HG02870 (cell line): ENCODE data around the gene PIGH.

Experiments used
- ATAC-seq: cut with Tn5 transposase; IDR thresholded peaks from one replicate; pipeline ENCODE4 v1.9.1; 2021; ENCODE audit warnings: mild to moderate bottlenecking, moderate library complexity; ENCODE audit not compliant: unreplicated experiment

PIGH gene

GRCh38 chr14:67576216-67576955, 23.7 kb downstream of the PIGH start:
- no peak for ATAC-seq

- ATAC-seq: no peak
Observed at GRCh38 chr14:67575684-67576083, 24.4 kb downstream of the PIGH start.

- ATAC-seq: no peak
Observed at GRCh38 chr14:67574806-67575205, 25.3 kb downstream of the PIGH start.

GRCh38 chr14:67574156-67574555, 25.9 kb downstream of the PIGH start:
- ATAC-seq: no peak

GRCh38 chr14:67573228-67574010, 26.6 kb downstream of the PIGH start:
- ATAC-seq: no peak

- no peak for ATAC-seq
Observed at GRCh38 chr14:67572608-67573007, 27.5 kb downstream of the PIGH start.

GRCh38 chr14:67571991-67572323, 28.1 kb downstream of the PIGH start:
- ATAC-seq: no peak

GRCh38 chr14:67571275-67571990, 28.6 kb downstream of the PIGH start:
- ATAC-seq: peak; percentile 47

- no peak for ATAC-seq
Observed at GRCh38 chr14:67570453-67570852, 29.6 kb downstream of the PIGH start.

GRCh38 chr14:67569651-67570290, 30.3 kb downstream of the PIGH start:
- no peak for ATAC-seq

GRCh38 chr14:67569011-67569650, 30.9 kb downstream of the PIGH start:
- ATAC-seq: no peak

- ATAC-seq: no peak
Observed at GRCh38 chr14:67567654-67568053, 32.4 kb downstream of the PIGH start.

- no peak for ATAC-seq
Observed at GRCh38 chr14:67566908-67567307, 33.2 kb downstream of the PIGH start.

GRCh38 chr14:67564236-67564635, 35.8 kb downstream of the PIGH start:
- ATAC-seq: no peak

- ATAC-seq: no peak
Observed at GRCh38 chr14:67562776-67563150, 37.3 kb downstream of the PIGH start.

- ATAC-seq: no peak
Observed at GRCh38 chr14:67562025-67562775, 37.9 kb downstream of the PIGH start.

- ATAC-seq: no peak
Observed at GRCh38 chr14:67559639-67560038, 40.4 kb downstream of the PIGH start.

- ATAC-seq: no peak
Observed at GRCh38 chr14:67557656-67558055, 42.4 kb downstream of the PIGH start.

- no peak for ATAC-seq
Observed at GRCh38 chr14:67557118-67557517, 43.0 kb downstream of the PIGH start.

GRCh38 chr14:67556671-67557070, 43.4 kb downstream of the PIGH start:
- no peak for ATAC-seq
